HCT116 (cell line): Measurements from ENCODE around the gene CCDC177. TPM values are rescaled to one million over a fixed set of nuclear protein-coding genes. Genes with fewer than 3 reads are reported as not detected.

Experiments
- ATAC-seq: fragments of 200-7000 bp; cut with Tn5 transposase; 2 replicates; pipeline ENCODE4 v1.9.1; 2020; ENCODE audit warnings: mild to moderate bottlenecking, moderate library complexity
- BruUV-seq: library from RNA; stranded (reverse); fragments of 400-500 nt; replicated peaks from 2 replicates; lab custom pipeline; 2021; lab: Mats Ljungman, UMichigan
- CTCF ChIA-PET: fragments of 300-600 bp; sonication (Branson Sonifier 250); formaldehyde crosslinking; loops from one replicate; lab custom pipeline; 2021; ENCODE audit warnings: antibody characterized with exemption; lab: Charles Lee
- POLR2A ChIA-PET: fragments of 300-600, 350-600 bp; sonication (Branson Sonifier 250); formaldehyde crosslinking; loops from one replicate; lab custom pipeline; 2021; ENCODE audit warnings: antibody characterized with exemption; lab: Charles Lee
- RAD21 ChIA-PET, 2 experiments: fragments of 300-600 bp; sonication (Branson Sonifier 250); formaldehyde crosslinking; loops; one replicate each; lab custom pipeline; 2023; ENCODE audit warnings: low total read pairs in 2 of 2; ENCODE audit not compliant: uncharacterized antibody in 2 of 2, unreplicated experiment in 2 of 2, low non-redundant PET in 1 of 2; lab: Charles Lee
- DNase-seq: peaks from one replicate; pipeline ENCODE4 v3.0.0-alpha.2; 2010; ENCODE audit warnings: low read depth, low spot score
- H2AFZ ChIP-seq: fragments of 200-600 bp; shearing (Covaris generic), sonication (generic); 2 replicates; pipeline ENCODE4 v1.6.1; 2017; ENCODE audit warnings: low read depth, mixed run types, mixed read lengths, antibody characterized with exemption, low read length; ENCODE audit not compliant: poor library complexity, severe bottlenecking
- H3K27ac ChIP-seq: 2 replicates; pipeline ENCODE4 v1.5.1; 2012; ENCODE audit warnings: low read depth, low read length
- H3K27me3 ChIP-seq: fragments of 200-600 bp; sonication (generic); 2 replicates; pipeline ENCODE4 v1.6.1; 2016; ENCODE audit warnings: mixed run types, low read length, mixed read lengths; ENCODE audit not compliant: insufficient read depth
- H3K36me3 ChIP-seq, 2 experiments: fragments of 200-500 bp in 1 of 2; fragments of 200-600 bp in 1 of 2; sonication (Bioruptor generic) in 1 of 2; sonication (generic) in 1 of 2; 2 replicates each; pipeline versions ENCODE4 v1.5.1 to v1.6.1; 2014 to 2016; ENCODE audit warnings: low read length in 2 of 2, inconsistent platforms in 1 of 2, mixed read lengths in 1 of 2, mixed run types in 1 of 2; ENCODE audit not compliant: insufficient read depth in 2 of 2, control insufficient read depth in 1 of 2
- H3K4me1 ChIP-seq, 2 experiments: fragments of 200-600 bp in 1 of 2; sonication (generic) in 1 of 2; 2 replicates each; pipeline versions ENCODE4 v1.5.1 to v1.6.1; 2012 to 2017; ENCODE audit warnings: low read length in 2 of 2, inconsistent platforms in 1 of 2, mild to moderate bottlenecking in 1 of 2, mixed read lengths in 1 of 2, mixed run types in 1 of 2, moderate library complexity in 1 of 2; ENCODE audit not compliant: insufficient read depth in 2 of 2, control insufficient read depth in 1 of 2
- H3K4me2 ChIP-seq: fragments of 200-600 bp; sonication (generic); 2 replicates; pipeline ENCODE4 v1.6.1; 2017; ENCODE audit warnings: mixed run types, low read length, mixed read lengths
- H3K4me3 ChIP-seq, 2 experiments: fragments of 200-600 bp in 1 of 2; sonication (generic) in 1 of 2; replicated peaks in 1 of 2; 2 replicates each; pipeline ENCODE4 v1.5.1; 2011 to 2016; ENCODE audit warnings: low read length in 2 of 2, control low read depth in 1 of 2, low read depth in 1 of 2, mild to moderate bottlenecking in 1 of 2, mixed read lengths in 1 of 2, mixed run types in 1 of 2
- H3K79me2 ChIP-seq: fragments of 200-600 bp; sonication (generic); 2 replicates; pipeline ENCODE4 v1.6.1; 2017; ENCODE audit warnings: mild to moderate bottlenecking, mixed run types, low read length, moderate library complexity, mixed read lengths; ENCODE audit not compliant: insufficient read depth
- H3K9ac ChIP-seq: fragments of 200-600 bp; sonication (generic); 2 replicates; pipeline ENCODE4 v1.6.1; 2016; ENCODE audit warnings: low read length, mixed read lengths
- H3K9me2 ChIP-seq: fragments of 200-600 bp; sonication (generic), shearing (Covaris generic); 2 replicates; pipeline ENCODE4 v1.6.1; 2017; ENCODE audit warnings: mixed run types, mild to moderate bottlenecking, moderate library complexity; ENCODE audit not compliant: insufficient read depth
- H3K9me3 ChIP-seq, 2 experiments: fragments of 200-500 bp in 1 of 2; fragments of 200-600 bp in 1 of 2; sonication (Bioruptor generic) in 1 of 2; sonication (generic) in 1 of 2; 2 replicates each; pipeline ENCODE4 v1.6.1; 2014 to 2017; ENCODE audit warnings: low read length in 2 of 2, mixed read lengths in 2 of 2, inconsistent platforms in 1 of 2, low read depth in 1 of 2, mild to moderate bottlenecking in 1 of 2, mixed run types in 1 of 2, moderate library complexity in 1 of 2; ENCODE audit not compliant: control insufficient read depth in 1 of 2, insufficient read depth in 1 of 2
- H4K20me1 ChIP-seq: fragments of 200-600 bp; sonication (generic), shearing (Covaris generic); 2 replicates; pipeline ENCODE4 v1.6.1; 2017; ENCODE audit warnings: mixed run types, mild to moderate bottlenecking, moderate library complexity; ENCODE audit not compliant: insufficient read depth
- CBX3 ChIP-seq: IDR thresholded peaks from 2 replicates; pipeline ENCODE4 v1.6.1; 2012; ENCODE audit warnings: low read depth
- CEBPB ChIP-seq: IDR thresholded peaks from 2 replicates; pipeline ENCODE4 v1.6.1; 2012; ENCODE audit warnings: low read depth
- EGR1 ChIP-seq: IDR thresholded peaks from 2 replicates; pipeline ENCODE4 v1.6.1; 2012; ENCODE audit warnings: low read depth
- EZH2phosphoT487 ChIP-seq: fragments of 200-600 bp; IDR thresholded peaks from 2 replicates; pipeline ENCODE4 v1.6.1; 2018; ENCODE audit warnings: antibody characterized with exemption, borderline replicate concordance
- FOSL1 ChIP-seq: IDR thresholded peaks from 2 replicates; pipeline ENCODE4 v1.6.1; 2012; ENCODE audit warnings: low read depth
- JUND ChIP-seq: IDR thresholded peaks from 2 replicates; pipeline ENCODE4 v1.6.1; 2012
- POLR2A ChIP-seq: IDR thresholded peaks from 2 replicates; pipeline ENCODE4 v1.7.0; 2011; ENCODE audit warnings: borderline replicate concordance; ENCODE audit not compliant: insufficient read depth, insufficient read length; ENCODE audit errors: extremely low read depth
- POLR2AphosphoS5 ChIP-seq: IDR thresholded peaks from 2 replicates; pipeline ENCODE4 v1.6.1; 2011; ENCODE audit warnings: mild to moderate bottlenecking, low read depth, low read length, moderate library complexity
- RAD21 ChIP-seq: IDR thresholded peaks from 2 replicates; pipeline ENCODE4 v1.6.1; 2012; ENCODE audit warnings: low read depth, mild to moderate bottlenecking
- SRF ChIP-seq: IDR thresholded peaks from 2 replicates; pipeline ENCODE4 v1.6.1; 2012; ENCODE audit warnings: low read depth
- TCF7L2 ChIP-seq: IDR thresholded peaks from 2 replicates; pipeline ENCODE4 v1.7.0; 2011; ENCODE audit warnings: borderline replicate concordance, inconsistent platforms; ENCODE audit not compliant: insufficient read depth, insufficient read length; ENCODE audit errors: extremely low read depth
- ZFX ChIP-seq: fragments of 450-650 bp; IDR thresholded peaks from 2 replicates; pipeline ENCODE4 v1.6.1; 2017
- ZNF274 ChIP-seq: fragments of 200-500 bp; sonication (Bioruptor generic); IDR thresholded peaks from 2 replicates; pipeline ENCODE4 v1.6.1; 2014; ENCODE audit warnings: mild to moderate bottlenecking, low read depth, low read length, inconsistent platforms
- intact Hi-C: fragments of 100-400 bp; cut with micrococcal nuclease; formaldehyde crosslinking; loops from 2 replicates; pipeline ENCODE4 v1.10.0; 2022
- total RNA-seq: library from RNA; stranded (reverse); gene quantifications from one replicate; pipeline ENCODE4 v1.2.1, GENCODE V29; 2021; ENCODE audit not compliant: unreplicated experiment
- TF ChIP-seq, protein P1 (sequence below): IDR thresholded peaks from 2 replicates; pipeline ENCODE4 v1.6.1; 2012
- TF ChIP-seq, protein P2 (sequence below): IDR thresholded peaks from 2 replicates; pipeline ENCODE4 v1.6.1; 2012
- TF ChIP-seq, protein P3 (sequence below): IDR thresholded peaks from 2 replicates; pipeline ENCODE4 v1.6.1; 2011; ENCODE audit warnings: mild to moderate bottlenecking, low read length, moderate library complexity; ENCODE audit not compliant: insufficient replicate concordance; ENCODE audit errors: extremely low read depth

Gene CCDC177
- total RNA-seq, 1 experiment from 2014 or later = not detected

GRCh38 chr14:69624136-69624535 is 49.5 kb upstream of the CCDC177 start (continued):
- no peak for TF ChIP-seq POLR2AphosphoS5
- no peak for TF ChIP-seq JUND
- TF ChIP-seq EZH2phosphoT487 = no peak
- TF ChIP-seq, protein P1, sequence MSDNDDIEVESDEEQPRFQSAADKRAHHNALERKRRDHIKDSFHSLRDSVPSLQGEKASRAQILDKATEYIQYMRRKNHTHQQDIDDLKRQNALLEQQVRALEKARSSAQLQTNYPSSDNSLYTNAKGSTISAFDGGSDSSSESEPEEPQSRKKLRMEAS = no peak
- TF ChIP-seq, protein P2, sequence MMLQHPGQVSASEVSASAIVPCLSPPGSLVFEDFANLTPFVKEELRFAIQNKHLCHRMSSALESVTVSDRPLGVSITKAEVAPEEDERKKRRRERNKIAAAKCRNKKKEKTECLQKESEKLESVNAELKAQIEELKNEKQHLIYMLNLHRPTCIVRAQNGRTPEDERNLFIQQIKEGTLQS = no peak
- no peak for TF ChIP-seq ZFX
- TF ChIP-seq SRF = no peak
- no peak for TF ChIP-seq FOSL1
- no peak for TF ChIP-seq POLR2A
- no peak for TF ChIP-seq CEBPB
- TF ChIP-seq CBX3 = no peak
- no peak for TF ChIP-seq RAD21
- TF ChIP-seq, protein P3, sequence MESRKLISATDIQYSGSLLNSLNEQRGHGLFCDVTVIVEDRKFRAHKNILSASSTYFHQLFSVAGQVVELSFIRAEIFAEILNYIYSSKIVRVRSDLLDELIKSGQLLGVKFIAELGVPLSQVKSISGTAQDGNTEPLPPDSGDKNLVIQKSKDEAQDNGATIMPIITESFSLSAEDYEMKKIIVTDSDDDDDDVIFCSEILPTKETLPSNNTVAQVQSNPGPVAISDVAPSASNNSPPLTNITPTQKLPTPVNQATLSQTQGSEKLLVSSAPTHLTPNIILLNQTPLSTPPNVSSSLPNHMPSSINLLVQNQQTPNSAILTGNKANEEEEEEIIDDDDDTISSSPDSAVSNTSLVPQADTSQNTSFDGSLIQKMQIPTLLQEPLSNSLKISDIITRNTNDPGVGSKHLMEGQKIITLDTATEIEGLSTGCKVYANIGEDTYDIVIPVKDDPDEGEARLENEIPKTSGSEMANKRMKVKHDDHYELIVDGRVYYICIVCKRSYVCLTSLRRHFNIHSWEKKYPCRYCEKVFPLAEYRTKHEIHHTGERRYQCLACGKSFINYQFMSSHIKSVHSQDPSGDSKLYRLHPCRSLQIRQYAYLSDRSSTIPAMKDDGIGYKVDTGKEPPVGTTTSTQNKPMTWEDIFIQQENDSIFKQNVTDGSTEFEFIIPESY = no peak
- no peak for TF ChIP-seq ZNF274

- Histone ChIP-seq H3K27ac (no peak overlapping the region), H3K4me1 (no peaks in the 10 kb centered on the region), H3K4me2 (no peak overlapping the region), H4K20me1 (no peaks in the 10 kb centered on the region), H3K4me3 (no peak overlapping the region), H3K9me3 (no peaks in the 10 kb centered on the region), H3K36me3 (no peaks in the 10 kb centered on the region), H2AFZ (no peak overlapping the region), H3K27me3 (no peaks in the 10 kb centered on the region), H3K9me2 (no peaks in the 10 kb centered on the region), H3K79me2 (no peaks in the 10 kb centered on the region), H3K9ac (no peak overlapping the region)
- TF ChIP-seq, protein P3 = no peak
- TF ChIP-seq POLR2AphosphoS5 (no peak), TCF7L2 (no peak), EGR1 (no peak), RAD21 (no peak)
- intact Hi-C loops = no loop called here
- CTCF ChIA-PET = no interaction called here
- RAD21 ChIA-PET = no interaction called here
- POLR2A ChIA-PET = no interaction called here
- ATAC-seq = no peak
- DNase-seq = no peak
- BruUV-seq = no TSS peak
Measured at GRCh38 chr14:69620981-69621380, 46.3 kb upstream of the CCDC177 start.
